ENCODE results near the gene PPP6R2.

Gene PPP6R2

DNA sequence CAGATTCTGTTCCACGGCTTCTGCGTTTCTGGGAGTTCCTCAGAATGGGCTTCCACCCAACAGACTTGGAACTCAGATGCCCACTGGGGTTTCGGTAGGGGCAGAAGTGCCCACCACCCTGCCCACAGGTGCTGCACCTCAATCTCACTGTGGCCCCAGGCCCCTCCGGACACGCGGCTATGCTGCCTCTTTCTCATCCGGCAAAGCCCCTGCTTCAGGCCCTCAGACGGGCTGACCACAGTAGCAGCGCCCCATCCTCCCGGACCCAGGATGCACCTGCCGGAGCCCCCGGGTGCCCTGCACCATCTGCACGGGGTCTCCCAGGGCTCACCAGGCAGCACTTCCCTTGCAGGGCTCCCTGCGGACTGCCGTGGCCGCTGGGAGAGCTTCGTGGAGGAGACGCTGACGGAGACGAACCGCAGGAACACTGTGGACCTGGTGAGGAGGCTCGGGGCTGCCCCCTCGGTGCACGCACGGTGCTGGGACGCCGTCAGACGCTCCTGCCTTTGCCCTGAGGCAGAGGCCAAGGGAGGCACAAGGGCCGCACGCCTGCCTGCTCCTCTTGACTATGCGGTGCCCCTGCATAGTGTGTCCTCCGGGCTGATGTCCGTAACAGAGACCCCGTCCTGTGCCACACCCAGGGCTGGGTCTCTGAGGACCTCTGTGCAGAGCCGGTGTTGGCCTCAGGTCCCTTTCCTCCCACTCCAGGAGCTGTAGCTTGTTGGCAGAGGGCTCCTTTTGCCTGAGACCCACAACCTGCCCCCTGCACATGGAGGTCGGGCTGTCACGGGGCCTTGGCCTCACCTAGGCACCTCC lies 93.1 kb downstream of the PPP6R2 start:
- DNase-seq, result no peak

DNA sequence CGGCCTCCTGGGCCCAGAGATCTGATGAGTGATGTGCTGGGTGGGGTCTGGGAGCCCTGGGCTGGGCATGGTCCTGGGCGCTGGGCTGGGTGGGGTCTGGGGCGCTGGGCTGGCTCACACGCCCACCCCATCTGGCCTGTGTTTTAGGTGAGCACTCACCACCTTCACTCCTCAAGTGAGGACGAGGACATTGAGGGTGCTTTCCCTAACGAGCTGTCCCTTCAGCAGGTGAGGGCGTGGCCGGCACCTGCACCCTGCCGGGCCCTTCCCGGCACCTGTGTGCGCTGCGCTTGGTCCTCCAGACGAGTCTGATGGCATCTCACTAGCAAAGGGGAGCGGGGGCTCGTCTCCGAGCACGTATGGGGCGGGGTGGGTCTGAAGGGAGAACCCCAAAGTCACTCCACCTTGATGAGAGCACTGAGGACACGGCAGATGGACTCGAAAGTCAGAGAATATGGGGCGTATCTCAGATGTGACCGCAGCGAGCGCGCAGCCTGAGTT lies 93.8 kb downstream of the PPP6R2 start:
- DNase-seq, result no peak

DNA sequence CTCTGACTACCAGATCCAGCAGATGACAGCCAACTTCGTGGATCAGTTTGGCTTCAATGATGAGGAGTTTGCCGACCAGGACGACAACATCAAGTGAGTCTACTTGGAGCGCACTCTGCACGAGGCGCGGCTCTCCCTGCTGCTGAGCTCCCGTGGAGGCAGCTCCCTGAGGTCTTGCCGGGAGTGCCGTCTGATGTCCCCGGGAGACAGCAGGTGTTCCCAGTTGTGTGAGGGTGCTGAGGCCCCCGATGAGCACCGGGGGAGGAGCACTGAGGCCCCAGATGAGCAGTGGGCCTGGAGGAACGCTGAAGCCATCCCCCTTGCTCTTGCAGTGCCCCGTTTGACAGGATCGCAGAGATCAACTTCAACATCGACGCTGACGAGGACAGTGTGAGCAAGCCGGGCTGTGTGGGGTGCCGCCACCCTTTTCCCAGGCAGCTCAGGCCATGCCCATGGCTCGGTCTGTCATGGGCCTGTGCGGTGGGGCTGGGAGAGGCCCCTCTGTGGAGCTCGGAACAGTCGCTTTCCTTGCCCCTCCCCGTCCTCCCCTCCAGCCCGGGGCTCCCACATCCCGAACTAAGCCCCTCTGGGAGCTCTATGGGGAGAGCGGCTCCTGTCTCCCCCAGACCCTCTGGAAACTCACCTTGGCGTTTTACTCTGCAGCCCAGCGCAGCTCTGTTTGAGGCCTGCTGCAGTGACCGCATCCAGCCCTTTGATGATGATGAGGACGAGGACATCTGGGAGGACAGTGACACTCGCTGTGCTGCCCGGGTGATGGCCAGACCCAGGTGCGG lies 94.6 kb downstream of the PPP6R2 start:
- no peak for DNase-seq

- no peak for DNase-seq
These were observed 95.5 kb downstream of the PPP6R2 start for GRCh38 chr22:50438305-50439275.

DNA sequence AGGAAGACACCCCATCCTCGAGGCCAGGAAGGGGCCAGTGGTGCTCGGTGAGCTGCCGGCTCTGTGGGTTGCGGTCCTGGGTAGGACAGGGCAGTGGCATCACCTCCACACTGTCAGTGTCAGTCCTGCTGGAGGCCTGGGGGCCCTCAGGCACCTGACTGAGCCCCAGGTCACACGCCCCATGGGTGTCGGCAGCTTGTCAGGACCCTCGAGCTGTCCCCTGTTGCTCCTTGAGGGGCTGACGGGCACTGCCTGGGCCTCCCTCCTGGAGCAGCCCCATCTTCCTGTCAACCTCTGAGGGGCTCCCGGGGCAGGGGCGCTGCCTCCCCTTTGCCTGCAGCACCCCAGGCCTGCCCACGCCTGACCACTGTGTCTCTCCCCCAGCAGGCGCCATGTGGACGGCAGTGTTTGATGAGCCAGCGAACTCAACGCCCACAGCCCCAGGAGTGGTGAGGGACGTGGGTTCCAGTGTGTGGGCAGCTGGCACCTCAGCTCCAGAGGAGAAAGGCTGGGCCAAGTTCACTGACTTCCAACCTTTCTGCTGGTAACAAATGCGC lies 96.3 kb downstream of the PPP6R2 start:
- DNase-seq, result no peak

GRCh38 chr22:50439871-50440331 lies 96.8 kb downstream of the PPP6R2 start:
- no peak for DNase-seq

DNA sequence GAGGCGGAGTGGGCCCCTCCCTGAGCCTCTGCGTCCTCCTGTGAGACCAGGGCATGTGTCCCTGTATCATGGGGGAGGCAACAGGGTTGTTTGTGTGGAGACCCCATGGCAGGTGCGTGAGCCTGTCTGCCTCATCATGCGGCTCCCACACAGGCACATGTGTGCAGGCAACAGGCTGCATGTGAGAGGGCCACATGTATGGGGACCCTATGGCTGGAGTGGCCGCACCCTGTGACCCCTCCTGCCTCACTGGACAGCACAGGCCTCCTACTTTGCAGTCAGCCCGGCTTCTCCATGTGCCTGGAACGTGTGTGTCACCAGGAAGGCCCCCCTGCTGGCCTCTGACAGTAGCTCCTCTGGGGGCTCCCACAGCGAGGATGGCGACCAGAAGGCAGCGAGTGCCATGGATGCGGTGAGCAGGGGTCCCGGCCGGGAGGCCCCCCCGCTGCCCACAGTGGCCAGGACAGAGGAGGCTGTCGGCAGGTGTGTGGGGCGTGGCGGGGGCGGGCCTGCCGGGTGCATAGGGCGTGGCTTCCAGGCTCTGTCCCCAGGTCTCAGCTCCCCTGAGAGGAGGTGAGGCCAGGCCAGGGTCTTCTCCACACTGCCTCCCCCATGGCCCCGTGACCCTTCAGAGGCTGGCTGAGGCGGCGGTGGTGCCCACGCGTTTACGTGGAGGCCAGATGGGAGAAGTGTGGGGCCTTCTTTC lies 97.6 kb downstream of the PPP6R2 start:
- DNase-seq, result no peak

GRCh38 chr22:50441428-50441993 lies 98.4 kb downstream of the PPP6R2 start:
- DNase-seq, result no peak

DNA sequence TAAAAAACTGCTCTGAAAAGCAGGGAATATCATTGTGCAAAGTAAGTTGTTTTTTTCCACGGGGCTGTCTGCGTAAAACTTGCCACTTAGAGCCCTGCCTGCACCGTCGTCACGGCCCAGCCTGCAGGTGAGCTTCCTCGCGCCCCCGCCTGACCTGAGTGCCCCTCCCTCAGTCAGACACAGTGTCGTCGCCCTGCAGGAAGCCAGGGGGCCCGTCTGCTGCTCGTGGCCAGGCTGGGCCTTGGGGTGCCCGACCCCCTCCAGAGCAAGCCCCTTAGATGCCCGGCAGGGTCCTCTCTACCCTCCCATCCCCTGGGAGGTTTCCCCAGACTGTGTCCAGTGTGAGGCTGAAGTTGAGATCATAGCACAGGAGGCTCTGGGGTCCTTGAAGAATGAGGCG lies 100.1 kb downstream of the PPP6R2 start:
- no peak for DNase-seq

DNA sequence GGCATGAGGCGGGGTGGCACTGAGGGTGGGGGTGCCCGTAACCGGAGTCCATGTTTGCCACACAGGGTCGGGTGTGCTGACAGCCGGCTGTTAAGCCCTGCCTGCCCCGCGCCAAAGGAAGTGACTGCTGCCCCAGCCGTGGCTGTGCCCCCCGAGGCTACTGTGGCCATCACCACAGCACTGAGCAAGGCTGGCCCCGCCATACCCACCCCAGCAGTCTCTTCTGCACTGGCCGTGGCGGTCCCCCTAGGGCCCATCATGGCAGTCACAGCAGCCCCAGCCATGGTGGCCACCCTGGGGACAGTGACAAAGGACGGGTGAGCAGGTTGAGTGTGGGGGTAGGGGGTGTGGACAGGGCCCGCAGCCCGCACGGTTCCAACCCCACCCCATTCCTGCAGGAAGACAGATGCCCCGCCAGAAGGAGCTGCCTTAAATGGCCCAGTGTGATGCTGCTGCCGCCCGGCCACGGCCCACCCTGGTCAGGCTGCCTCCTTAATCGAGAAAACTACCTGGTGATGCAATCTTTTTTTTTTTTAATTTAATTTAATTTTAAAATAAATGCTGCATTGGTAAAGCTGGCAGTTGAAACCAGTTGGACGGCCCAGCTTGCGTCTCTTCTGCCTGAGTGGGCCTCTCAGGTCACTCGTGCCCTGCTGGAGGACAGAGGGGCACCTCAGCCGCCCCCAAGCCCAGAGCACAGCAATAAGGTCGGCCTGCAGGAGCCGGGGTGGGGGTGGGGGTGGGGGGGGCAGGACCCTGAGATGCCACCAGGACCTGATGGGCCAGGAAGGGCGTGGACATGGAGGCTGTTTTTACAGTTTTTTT lies 100.9 kb downstream of the PPP6R2 start:
- DNase-seq, result no peak

DNA sequence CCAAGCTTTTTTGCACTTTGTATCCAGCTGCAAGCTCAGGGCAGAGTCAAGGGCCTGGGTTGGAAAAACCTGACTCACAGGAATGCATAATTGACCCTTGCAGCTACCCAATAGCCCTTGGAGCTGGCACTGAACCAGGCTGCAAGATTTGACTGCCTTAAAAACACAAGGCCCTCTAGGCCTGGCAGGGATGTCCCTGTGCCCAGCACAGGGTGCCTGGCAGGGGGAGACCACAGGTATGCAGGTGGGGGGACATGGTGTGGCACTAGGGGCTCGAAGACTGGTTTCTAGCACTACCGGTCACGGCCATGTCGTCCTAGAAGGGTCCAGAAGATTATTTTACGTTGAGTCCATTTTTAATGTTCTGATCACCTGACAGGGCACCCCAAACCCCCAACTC lies 101.5 kb downstream of the PPP6R2 start:
- DNase-seq, result no peak

DNA sequence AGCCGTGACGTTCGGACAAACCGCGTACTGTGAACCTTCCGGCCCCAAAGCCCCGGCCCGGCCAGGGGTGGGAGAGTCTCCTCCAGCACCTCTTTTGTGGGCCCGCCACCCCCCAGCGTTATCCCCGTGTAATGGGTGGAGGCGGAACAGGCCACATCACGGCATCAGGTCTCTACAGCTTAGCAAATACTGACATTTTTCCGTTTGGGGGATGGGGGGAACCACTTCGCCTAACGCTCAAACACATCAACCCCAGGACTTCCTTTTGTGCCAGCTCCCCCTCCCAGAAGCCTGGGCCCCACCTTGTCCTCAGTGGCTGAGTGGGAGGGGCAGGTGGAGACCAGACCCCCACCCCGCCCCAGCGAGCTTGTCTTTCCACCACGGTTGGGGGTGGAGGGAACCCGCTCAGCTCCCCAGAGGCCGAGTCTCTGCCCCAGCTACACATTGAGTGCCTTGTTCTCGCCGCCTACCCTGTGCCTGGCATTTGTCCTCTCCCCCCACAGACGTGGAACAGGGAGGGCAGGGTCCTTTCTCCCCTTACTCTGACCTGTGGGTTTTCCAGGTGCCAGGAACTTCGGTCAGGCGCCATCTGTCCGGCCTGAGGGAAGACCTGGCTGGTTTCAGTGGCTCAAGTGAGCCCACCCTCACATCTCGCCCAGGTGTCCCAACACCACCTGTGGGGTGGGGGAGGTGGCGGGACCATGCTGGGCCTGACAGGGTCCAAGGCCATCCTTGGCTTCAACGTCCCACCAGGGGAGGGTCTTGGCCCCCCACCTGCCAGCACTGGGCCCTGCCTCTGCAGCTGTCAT lies 102.1 kb downstream of the PPP6R2 start:
- DNase-seq, result no peak

- no peak for DNase-seq
These were observed 103.0 kb downstream of the PPP6R2 start for GRCh38 chr22:50445880-50446707.

- DNase-seq, result no peak
These were observed 103.8 kb downstream of the PPP6R2 start for GRCh38 chr22:50446708-50447575.

- DNase-seq, result no peak
These were observed 104.7 kb downstream of the PPP6R2 start for GRCh38 chr22:50447576-50448551.

- DNase-seq, result no peak
These were observed 109.5 kb downstream of the PPP6R2 start for GRCh38 chr22:50452649-50453048.
